ENCODE results near the gene ERVK3-1. TPM values are rescaled to one million over a fixed set of nuclear protein-coding genes. Genes with fewer than 3 reads are reported as not detected.

The ERVK3-1 gene
- total and polyA plus RNA-seq, 2 of the 13 experiments (the other 11 are each of a cell fraction or from before 2014, with no cell fraction given): 28.5 to 38.7 TPM

GRCh38 chr19:58362272-58362994, 57.3 kb downstream of the ERVK3-1 start, which contains the start of gene ZNF497 (continued):
- TF ChIP-seq BORCS8-MEF2B (CRISPR knock-in tag; IDR thresholded peaks at IDR 0.05): 0 out of 2 replicates have a peak, but pooled peaks have one; percentile 25
- peak; percentile 99 for TF ChIP-seq SIN3A (IDR thresholded peaks at IDR 0.05; ENCODE audit: borderline replicate concordance, low read depth, low read length)
- TF ChIP-seq ZNF124 (CRISPR knock-in tag; IDR thresholded peaks at IDR 0.05): 0 out of 2 replicates have a peak, but pooled peaks have one; percentile 91
- TF ChIP-seq CTCF (CRISPR knock-in tag; IDR thresholded peaks at IDR 0.05): peak; percentile 54
- peak; percentile 45; the same call in 1 of the 2 replicates for TF ChIP-seq ZNF280B (CRISPR knock-in tag; IDR thresholded peaks at IDR 0.05; ENCODE audit: borderline replicate concordance)
- no peak for TF ChIP-seq FIP1L1 (IDR thresholded peaks at IDR 0.05; ENCODE audit: borderline replicate concordance, insufficient read depth, low read depth, low read length)
- TF ChIP-seq ZNF670 (CRISPR knock-in tag; IDR thresholded peaks at IDR 0.05; ENCODE audit: borderline replicate concordance): peak; percentile 72; the same call in 1 of the 2 replicates
- TF ChIP-seq HNRNPK (IDR thresholded peaks at IDR 0.05; ENCODE audit: low read depth, low read length, poor library complexity, severe bottlenecking): no peak
- peak; percentile 87 for TF ChIP-seq IKZF5 (CRISPR knock-in tag; IDR thresholded peaks at IDR 0.05)
- peak; percentile 91 for TF ChIP-seq MYPOP (CRISPR knock-in tag; IDR thresholded peaks at IDR 0.05)
- peak; percentile 13; the same call in 1 of the 2 replicates for TF ChIP-seq THRA (CRISPR knock-in tag; IDR thresholded peaks at IDR 0.05; ENCODE audit: borderline replicate concordance)
- peak; percentile 25 for TF ChIP-seq AGO1 (IDR thresholded peaks at IDR 0.05; ENCODE audit: low read depth, low read length, poor library complexity, severe bottlenecking)
